Measurements from ENCODE around the gene APOBEC2. TPM values are rescaled to one million over a fixed set of nuclear protein-coding genes. Genes with fewer than 3 reads are reported as not detected.

Gene APOBEC2
- total RNA-seq, 4 donors from 2014 or later: not detected

DNA sequence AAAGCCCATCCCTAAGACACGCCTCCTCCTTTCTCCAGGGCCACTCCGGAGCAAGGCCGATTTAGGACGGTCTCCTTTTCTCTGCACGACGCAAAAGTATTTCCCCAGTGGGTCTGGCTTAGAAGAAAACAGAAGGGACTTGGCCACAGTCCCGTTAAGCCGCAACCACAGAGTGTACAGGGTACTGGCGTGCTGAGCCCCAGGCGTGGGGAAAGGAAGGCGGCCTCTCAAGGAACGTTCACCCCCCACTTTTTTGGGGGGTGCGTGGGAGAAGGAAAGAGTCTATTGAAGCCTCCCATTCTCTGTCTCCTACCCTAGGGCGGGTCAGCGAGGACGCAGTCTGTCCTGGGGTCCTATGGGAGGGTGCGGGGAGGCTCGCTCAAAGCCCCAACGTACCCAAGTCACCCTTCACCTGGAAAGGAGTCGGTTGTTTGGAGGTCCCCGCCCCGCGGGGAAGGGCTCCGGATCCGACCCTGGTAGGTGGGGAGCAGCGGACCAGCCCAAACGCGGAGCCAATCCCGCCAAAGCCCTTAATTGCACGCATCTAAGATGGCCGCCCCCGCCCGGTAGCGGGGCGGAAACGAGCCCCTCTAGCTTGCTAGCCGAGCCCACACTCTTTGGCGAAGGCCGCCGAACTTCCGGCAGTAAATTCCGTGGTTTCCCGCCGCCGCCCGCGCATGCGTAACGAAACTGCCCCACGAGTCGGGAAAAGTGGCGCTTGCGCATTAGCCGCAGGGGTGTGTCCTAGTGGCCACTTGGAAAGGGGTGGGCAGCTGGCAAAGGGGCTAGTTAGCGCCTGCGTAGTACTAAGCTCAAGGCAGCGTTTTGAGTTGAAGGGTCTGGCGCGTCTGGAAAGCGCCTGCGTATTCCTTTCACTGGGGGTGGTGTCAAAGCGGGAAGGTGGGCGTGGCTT, 19.2 kb downstream of the APOBEC2 start, which contains the start of gene OARD1:
OARD1 (minus strand) TSS at position 434 of the 913 bp plus-strand sequence. CDS start 722 bp downstream, outside the sequence.
- DNase-seq (ENCODE audit: low spot score in 2 of 2): peak; percentile 99 to 100
- TF ChIP-seq POLR2A (IDR thresholded peaks at IDR 0.05): peak in 1 of 2 donors; percentile 68
- TF ChIP-seq, protein P1, sequence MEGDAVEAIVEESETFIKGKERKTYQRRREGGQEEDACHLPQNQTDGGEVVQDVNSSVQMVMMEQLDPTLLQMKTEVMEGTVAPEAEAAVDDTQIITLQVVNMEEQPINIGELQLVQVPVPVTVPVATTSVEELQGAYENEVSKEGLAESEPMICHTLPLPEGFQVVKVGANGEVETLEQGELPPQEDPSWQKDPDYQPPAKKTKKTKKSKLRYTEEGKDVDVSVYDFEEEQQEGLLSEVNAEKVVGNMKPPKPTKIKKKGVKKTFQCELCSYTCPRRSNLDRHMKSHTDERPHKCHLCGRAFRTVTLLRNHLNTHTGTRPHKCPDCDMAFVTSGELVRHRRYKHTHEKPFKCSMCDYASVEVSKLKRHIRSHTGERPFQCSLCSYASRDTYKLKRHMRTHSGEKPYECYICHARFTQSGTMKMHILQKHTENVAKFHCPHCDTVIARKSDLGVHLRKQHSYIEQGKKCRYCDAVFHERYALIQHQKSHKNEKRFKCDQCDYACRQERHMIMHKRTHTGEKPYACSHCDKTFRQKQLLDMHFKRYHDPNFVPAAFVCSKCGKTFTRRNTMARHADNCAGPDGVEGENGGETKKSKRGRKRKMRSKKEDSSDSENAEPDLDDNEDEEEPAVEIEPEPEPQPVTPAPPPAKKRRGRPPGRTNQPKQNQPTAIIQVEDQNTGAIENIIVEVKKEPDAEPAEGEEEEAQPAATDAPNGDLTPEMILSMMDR (IDR thresholded peaks at IDR 0.05): no peak
- H3K4me3 ChIP-seq (ENCODE audit: low read depth, poor library complexity, severe bottlenecking): peak within 1 kb of the TSS; percentile 98
- intact Hi-C loops (cut with DNase I; ENCODE audit: low total_unique reads): no loop called here
- 0 to 1% methylated on average over 46 to 55 of the region's 63 CpGs for WGBS, 2 donors

DNA sequence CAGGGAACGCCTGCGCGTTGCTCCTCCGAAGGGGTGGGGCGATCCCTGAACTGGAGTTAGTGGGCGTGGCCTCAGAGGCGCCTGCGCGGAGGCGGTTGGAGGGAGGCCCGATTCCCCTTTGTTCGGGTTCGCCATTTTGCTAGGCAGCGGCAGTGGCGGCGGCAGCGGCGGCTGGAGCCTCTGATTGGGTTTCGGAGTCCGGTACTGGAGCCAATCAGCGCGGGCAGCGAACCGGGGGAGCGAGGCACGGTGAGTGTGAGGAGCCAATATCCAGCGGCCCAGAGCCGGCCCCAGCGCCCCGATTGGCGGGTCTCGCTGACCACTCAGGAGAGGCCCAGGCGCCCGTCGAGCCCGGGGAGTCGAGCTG, 19.8 kb downstream of the APOBEC2 start, which contains the start of gene NFYA:
NFYA (plus strand) TSS at position 139 of the 367 bp plus-strand sequence. CDS start 6,116 bp downstream, outside the sequence.
- 0 to 1% methylated on average over 16 to 20 of the region's 37 CpGs for WGBS, 2 donors
- DNase-seq (ENCODE audit: low spot score in 2 of 2): peak in 1 of 2 donors; percentile 100
- H3K4me3 ChIP-seq (ENCODE audit: low read depth, poor library complexity, severe bottlenecking): peak within 1 kb of the TSS; percentile 98
- TF ChIP-seq, protein P1 (IDR thresholded peaks at IDR 0.05): no peak
- TF ChIP-seq POLR2A (IDR thresholded peaks at IDR 0.05): no peak
- intact Hi-C loops (cut with DNase I; ENCODE audit: low total_unique reads): no loop called here

DNA sequence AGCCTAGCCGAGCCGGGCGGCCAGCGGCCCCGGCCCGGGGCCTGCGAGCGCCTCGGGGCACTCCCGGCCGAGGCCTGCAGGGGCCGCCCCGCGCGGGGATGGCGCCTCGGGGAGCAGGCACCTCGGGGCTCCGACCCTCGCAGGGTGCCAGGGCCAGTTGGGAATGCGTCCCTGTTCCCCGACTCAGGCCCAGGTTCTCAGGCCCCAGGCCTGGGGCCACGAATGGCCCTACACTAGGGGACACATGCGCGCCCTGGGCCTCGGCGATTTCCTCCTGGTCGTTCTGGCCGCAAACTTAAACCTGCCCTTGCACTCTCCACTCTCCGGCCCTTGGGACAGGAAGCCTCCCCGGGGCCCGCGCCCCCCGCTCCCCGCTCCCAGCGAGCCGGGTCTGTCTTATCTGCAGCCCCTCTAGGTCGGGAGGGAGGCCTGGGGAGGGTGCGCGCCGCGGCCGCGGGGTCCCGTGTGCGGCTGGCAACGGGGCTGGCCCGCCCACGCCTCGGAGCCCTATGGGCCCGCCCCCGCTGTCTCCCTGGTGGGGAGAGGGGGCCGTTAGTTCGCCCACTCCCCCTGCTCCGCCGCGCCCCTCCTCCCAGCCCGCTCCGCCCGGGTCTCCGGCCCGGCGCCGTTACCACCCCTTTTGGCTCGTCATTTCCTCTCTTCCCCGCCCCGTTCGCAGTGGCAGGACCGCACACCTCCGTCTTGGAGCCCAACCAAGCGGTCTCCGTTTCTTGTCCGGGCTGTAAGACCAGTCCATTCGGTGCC, 20.4 kb downstream of the APOBEC2 start:
- peak; percentile 83 to 96 for DNase-seq (ENCODE audit: low spot score in 2 of 2)
- peak overlapping the region; percentile 98 for H3K4me3 ChIP-seq (ENCODE audit: low read depth, poor library complexity, severe bottlenecking)
- intact Hi-C loops (cut with DNase I; ENCODE audit: low total_unique reads): no loop called here
- TF ChIP-seq, protein P1 (IDR thresholded peaks at IDR 0.05): no peak
- peak in 1 of 2 donors; percentile 84 for TF ChIP-seq POLR2A (IDR thresholded peaks at IDR 0.05)
- WGBS, 2 donors: 1% methylated on average over 31 to 40 of the region's 74 CpGs

DNA sequence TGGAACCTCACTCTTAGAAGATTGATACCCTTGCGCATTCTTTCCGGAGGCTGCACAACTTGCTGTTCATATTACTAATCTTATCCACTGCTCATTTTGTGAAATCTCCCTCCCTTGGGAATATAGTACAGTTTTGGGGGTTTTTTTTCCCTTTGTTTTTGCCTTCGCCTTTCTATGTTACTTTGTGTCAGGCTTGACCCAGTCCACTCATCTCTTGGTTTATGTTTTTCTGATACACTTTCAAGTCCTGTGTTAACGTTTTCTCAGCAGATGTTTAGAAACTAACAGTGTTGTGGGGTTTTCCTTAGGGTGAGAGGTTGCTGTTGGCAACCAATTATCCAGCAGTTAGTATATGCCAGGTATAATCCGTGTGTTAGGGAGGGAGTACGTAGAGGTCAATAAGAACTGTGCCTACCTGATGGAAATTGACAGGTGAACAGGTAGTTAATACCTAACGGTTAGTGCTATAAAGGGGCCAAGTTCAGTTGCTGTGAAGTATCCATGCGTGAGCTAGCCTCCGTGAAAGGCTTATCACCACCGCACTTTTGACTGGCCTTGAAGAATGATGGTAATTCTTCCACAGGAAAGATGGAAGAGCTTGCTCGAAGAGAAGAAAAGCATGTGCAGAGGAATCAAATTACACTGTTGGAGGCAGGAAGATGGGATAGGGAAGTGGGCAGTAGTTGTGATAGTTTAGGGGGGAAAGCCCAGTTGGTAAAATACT, 21.1 kb downstream of the APOBEC2 start:
- intact Hi-C loops (cut with DNase I; ENCODE audit: low total_unique reads): no loop called here
- DNase-seq (ENCODE audit: low spot score in 2 of 2): no peak
- no peak for TF ChIP-seq POLR2A (IDR thresholded peaks at IDR 0.05)
- TF ChIP-seq, protein P1 (IDR thresholded peaks at IDR 0.05): no peak
- H3K4me3 ChIP-seq (ENCODE audit: low read depth, poor library complexity, severe bottlenecking): peak overlapping the region; percentile 98
- WGBS, 2 donors: 3 to 4% methylated on average over 11 of the region's 11 CpGs

DNA sequence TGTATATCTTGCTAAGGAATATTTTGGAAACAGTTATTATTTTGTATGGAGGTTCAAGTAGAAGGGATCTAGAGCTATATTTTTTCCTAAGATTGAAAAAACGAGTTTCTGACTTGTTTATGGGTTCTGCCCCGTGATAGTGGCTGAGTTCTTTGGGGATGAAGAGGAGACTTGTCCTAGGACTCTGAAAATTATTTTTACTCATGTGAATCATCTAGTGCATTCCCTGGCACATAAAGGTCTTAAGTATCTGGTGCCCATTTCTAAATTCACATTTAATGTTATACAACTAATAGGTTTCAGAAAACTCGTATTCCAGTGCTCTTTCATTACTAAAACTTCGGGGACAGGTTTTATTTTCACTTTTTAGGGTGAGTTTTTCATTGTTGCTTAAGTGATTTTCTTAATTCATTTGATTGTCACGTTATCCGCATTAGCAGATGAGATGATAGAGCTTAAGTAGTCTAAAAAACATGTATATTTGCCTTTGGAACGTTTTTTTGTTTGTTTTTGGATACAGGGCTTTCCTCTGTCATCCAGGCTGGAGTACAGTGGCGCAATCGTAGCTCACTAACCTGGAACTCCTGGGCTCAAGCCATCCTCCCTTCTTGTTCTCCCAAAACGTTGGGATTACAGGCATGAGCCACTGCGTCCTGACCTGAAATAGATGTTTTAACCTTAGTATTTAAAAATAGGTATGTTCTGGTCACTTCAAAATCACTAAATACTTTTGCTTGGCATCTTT, 21.9 kb downstream of the APOBEC2 start:
- DNase-seq (ENCODE audit: low spot score in 2 of 2): no peak
- no peak overlapping the region for H3K4me3 ChIP-seq (ENCODE audit: low read depth, poor library complexity, severe bottlenecking)
- WGBS, 2 donors: 34 to 36% methylated on average over 11 of the region's 11 CpGs
- intact Hi-C loops (cut with DNase I; ENCODE audit: low total_unique reads): no loop called here
- TF ChIP-seq, protein P1 (IDR thresholded peaks at IDR 0.05): no peak
- TF ChIP-seq POLR2A (IDR thresholded peaks at IDR 0.05): no peak

All from lower leg skin (tissue), 4 donors.